HEK293 (cell line): ENCODE results near the gene TNRC6A.

Experiments used
- CTCF ChIP-seq: fragments of 450-650 bp; formaldehyde crosslinking; IDR thresholded peaks from 2 replicates; pipeline ENCODE4 v1.5.1; 2016; ENCODE audit warnings: missing biosample characterization, missing genetic modification characterization
- HOXA7 ChIP-seq: sonication (generic); formaldehyde crosslinking; IDR thresholded peaks from 2 replicates; pipeline ENCODE4 v1.8.1; 2022; ENCODE audit warnings: missing genetic modification reagents, borderline replicate concordance
- ZNF274 ChIP-seq, 2 experiments: fragments of 200-500 bp in 1 of 2; fragments of 450-650 bp in 1 of 2; sonication (Bioruptor generic) in 1 of 2; formaldehyde crosslinking in 1 of 2; IDR thresholded peaks; 2 replicates each; pipeline versions ENCODE4 v1.5.1 to v1.6.1; 2014 to 2016; ENCODE audit warnings: borderline replicate concordance in 1 of 2, inconsistent platforms in 1 of 2, low read length in 1 of 2, missing biosample characterization in 1 of 2, missing genetic modification characterization in 1 of 2

GRCh38 chr16:24731722-24732419 is 2.4 kb downstream of the TNRC6A start:
- no peak for TF ChIP-seq ZNF274 (IDR thresholded peaks at IDR 0.05; ENCODE audit: low read length)
- no peak for TF ChIP-seq ZNF274 (tag by site-specific recombination; IDR thresholded peaks at IDR 0.05; ENCODE audit: borderline replicate concordance)
- no peak for TF ChIP-seq HOXA7 (CRISPR knock-in tag)
- TF ChIP-seq CTCF: no peak
